Lung (tissue), 12 donors: ENCODE data around the gene CD226. TPM values are rescaled to one million over a fixed set of nuclear protein-coding genes. Genes with fewer than 3 reads are reported as not detected.

Experiments used
- ATAC-seq: fragments of 200-7000 bp; cut with Tn5 transposase; one replicate; pipeline ENCODE4 v1.9.1; 2020; ENCODE audit warnings: moderate number of reproducible peaks; ENCODE audit not compliant: insufficient read depth, low FRiP score
- DNase-seq, 3 donors: peaks; one replicate each; pipeline ENCODE4 v3.0.0-alpha.2; 2013 to 2017
- H3K27ac ChIP-seq, 2 donors: one replicate each; pipeline ENCODE4 v1.5.1; 2013; ENCODE audit warnings: mild to moderate bottlenecking in 2 of 2, moderate library complexity in 2 of 2, control low read depth in 1 of 2, inconsistent platforms in 1 of 2, low read depth in 1 of 2, low read length in 1 of 2
- H3K27me3 ChIP-seq, 3 donors: one replicate each; pipeline ENCODE4 v1.5.1; 2013; ENCODE audit warnings: low read length in 2 of 3; ENCODE audit not compliant: control insufficient read depth in 3 of 3, insufficient read depth in 3 of 3
- H3K36me3 ChIP-seq, 4 donors: one replicate each; pipeline ENCODE4 v1.5.1; 2013; ENCODE audit warnings: low read length in 4 of 4, mild to moderate bottlenecking in 1 of 4, moderate library complexity in 1 of 4; ENCODE audit not compliant: control insufficient read depth in 4 of 4, insufficient read depth in 4 of 4
- H3K4me1 ChIP-seq, 5 donors: one replicate each; pipeline ENCODE4 v1.5.1; 2013; ENCODE audit warnings: low read length in 5 of 5, mild to moderate bottlenecking in 2 of 5, moderate library complexity in 1 of 5; ENCODE audit not compliant: control insufficient read depth in 5 of 5, insufficient read depth in 5 of 5
- H3K4me3 ChIP-seq: one replicate; pipeline ENCODE4 v1.5.1; 2013; ENCODE audit warnings: mild to moderate bottlenecking, control low read depth, moderate library complexity
- H3K9ac ChIP-seq, 2 donors: one replicate each; pipeline ENCODE4 v1.5.1; 2013; ENCODE audit warnings: low read length in 2 of 2, control low read depth in 1 of 2; ENCODE audit not compliant: insufficient read depth in 1 of 2
- H3K9me3 ChIP-seq, 4 donors: one replicate each; pipeline ENCODE4 v1.5.1; 2013; ENCODE audit warnings: low read length in 3 of 4, mild to moderate bottlenecking in 1 of 4, moderate library complexity in 1 of 4; ENCODE audit not compliant: control insufficient read depth in 4 of 4, insufficient read depth in 3 of 4
- CTCF ChIP-seq: IDR thresholded peaks from 2 replicates; pipeline ENCODE4 v1.5.1; 2012; ENCODE audit warnings: mild to moderate bottlenecking; ENCODE audit errors: control extremely low read depth, extremely low read depth
- WGBS, 2 donors: extraction: QIAGEN DNeasy Blood & Tissue Kit; methylation state at CpG; one replicate each; pipeline ENCODE4 v1.1.7; 2013; 5-methylcytosine and 5-hydroxymethylcytosine counted together
- polyA plus RNA-seq, 2 donors: library from polyadenylated mRNA; stranded (reverse); fragments of 200-250 nt; gene quantifications; one replicate each; pipeline ENCODE4 v1.2.1, GENCODE V29; 2013
- total RNA-seq, 2 donors: library from RNA; depleted of rRNA in 1 of 2; stranded (reverse); fragments of >200 nt in 1 of 2; gene quantifications; one replicate each; pipeline ENCODE4 v1.2.1, GENCODE V29; 2014 to 2021
- donor health status: control.
- donor health status: control.
- donor health status: Bipolar disorder and iron deficiency.
- donor health status: healthy.
- donor health status: DM: yes; HTN: yes; CAD: no.

The CD226 gene
- total and polyA plus RNA-seq, 4 donors = 0.49 to 6.3 (median 2.7) TPM

GRCh38 chr18:69945220-69946114 is 2.2 kb downstream of the CD226 start:
- Histone ChIP-seq H3K36me3 (peaks cover 0 to 3% (median 0%) of the 10 kb centered on the region in 4 donors), H3K9ac (no peak overlapping the region), H3K27ac (no peak overlapping the region), H3K4me3 (no peak overlapping the region), H3K27me3 (peaks cover 0 to 2% (median 0%) of the 10 kb centered on the region in 3 donors), H3K9me3 (peaks cover 0 to 6% (median 0%) of the 10 kb centered on the region in 4 donors), H3K4me1 (peaks cover 0 to 9% (median 5%) of the 10 kb centered on the region in 5 donors)
- TF ChIP-seq CTCF = no peak
- no peak for DNase-seq
- no peak for ATAC-seq
- WGBS, 2 donors = 91 to 96% methylated on average over 11 of the region's 11 CpGs

- no peak for DNase-seq
- Histone ChIP-seq H3K9ac (no peak overlapping the region), H3K27me3 (no peaks in the 10 kb centered on the region), H3K36me3 (peaks cover 0 to 3% (median 0%) of the 10 kb centered on the region in 4 donors), H3K4me3 (no peak overlapping the region), H3K4me1 (peaks cover 0 to 3% (median 2%) of the 10 kb centered on the region in 5 donors), H3K27ac (no peak overlapping the region), H3K9me3 (peaks cover 0 to 3% (median 0%) of the 10 kb centered on the region in 4 donors)
- ATAC-seq = no peak
- 91 to 94% methylated on average over 2 of the region's 2 CpGs for WGBS, 2 donors
- no peak for TF ChIP-seq CTCF
Measured at GRCh38 chr18:69944436-69944835, 3.2 kb downstream of the CD226 start.

- peaks cover 0 to 3% (median 0%) of the 10 kb centered on the region in 4 donors for H3K36me3 ChIP-seq
- H3K9ac ChIP-seq = no peak overlapping the region
- WGBS, 2 donors = 92 to 94% methylated on average over 3 of the region's 3 CpGs
- no peaks in the 10 kb centered on the region for H3K27me3 ChIP-seq
- no peak for ATAC-seq
- peaks cover 0 to 3% (median 0%) of the 10 kb centered on the region in 4 donors for H3K9me3 ChIP-seq
- TF ChIP-seq CTCF = no peak
- peaks cover 0 to 2% (median 0%) of the 10 kb centered on the region in 5 donors for H3K4me1 ChIP-seq
- H3K27ac ChIP-seq = no peak overlapping the region
- DNase-seq = no peak
- no peak overlapping the region for H3K4me3 ChIP-seq
Measured at GRCh38 chr18:69943021-69943420, 4.7 kb downstream of the CD226 start.
